A549 (cell line): ENCODE data around the gene TMEM61. TPM values are rescaled to one million over a fixed set of nuclear protein-coding genes. Genes with fewer than 3 reads are reported as not detected.

Experiments used
- ATAC-seq, 2 experiments: fragments of 200-7000 bp in 1 of 2; fragments of >200 bp in 1 of 2; cut with Nextera tagmentation in 1 of 2; cut with Tn5 transposase in 1 of 2; 3 replicates each; pipeline versions ENCODE4 v1.8.0 to v1.9.1; 2018 to 2020; ENCODE audit warnings: mild to moderate bottlenecking in 1 of 2, moderate library complexity in 1 of 2
- CTCF ChIA-PET: fragments of 300-600 bp; sonication (Branson Sonifier 250); formaldehyde crosslinking; extraction: SDS; loops from one replicate; lab custom pipeline; 2021; ENCODE audit warnings: antibody characterized with exemption, inconsistent platforms; lab: Yijun Ruan, JAX
- POLR2A ChIA-PET: fragments of 350-600 bp; formaldehyde crosslinking; extraction: SDS; loops from one replicate; lab custom pipeline; 2021; ENCODE audit warnings: antibody characterized with exemption, inconsistent platforms; lab: Yijun Ruan, JAX
- DNase-seq, 2 experiments: peaks; one replicate each; pipeline versions ENCODE4 v3.0.0 to v3.0.0-alpha.2; 2011 to 2016; ENCODE audit warnings: low read depth in 1 of 2, low spot score in 1 of 2
- FAIRE-seq: peaks from 2 replicates; lab custom pipeline; 2011; peaks lifted over from hg19 to GRCh38; lab: Jason Lieb, UNC
- H3K27ac ChIP-seq, 2 experiments: fragments of >200 bp; sonication (Bioruptor Twin); formaldehyde crosslinking; 3 replicates each; pipeline ENCODE4 v1.5.1; 2016 to 2017
- H3K4me1 ChIP-seq: fragments of >200 bp; sonication (Bioruptor Twin); formaldehyde crosslinking; 3 replicates; pipeline ENCODE4 v1.6.1; 2016
- H3K4me2 ChIP-seq: fragments of >200 bp; sonication (Bioruptor Twin); formaldehyde crosslinking; 3 replicates; pipeline ENCODE4 v1.6.1; 2016
- H3K4me3 ChIP-seq: fragments of >200 bp; sonication (Bioruptor Twin); formaldehyde crosslinking; 3 replicates; pipeline ENCODE4 v1.5.1; 2016
- H3K9me3 ChIP-seq: fragments of >200 bp; sonication (Bioruptor Twin); formaldehyde crosslinking; 3 replicates; pipeline ENCODE4 v1.6.1; 2016
- CBX2 ChIP-seq: fragments of 200-600 bp; sonication (generic); IDR thresholded peaks from 2 replicates; pipeline ENCODE4 v1.6.1; 2016; ENCODE audit warnings: low read depth, mild to moderate bottlenecking, borderline replicate concordance
- CHD2 ChIP-seq: fragments of 150-350 bp; IDR thresholded peaks from 2 replicates; pipeline ENCODE4 v1.6.1; 2014; ENCODE audit warnings: low read length; ENCODE audit not compliant: partially characterized antibody
- EHMT2 ChIP-seq: fragments of 200-600 bp; sonication (generic); IDR thresholded peaks from 2 replicates; pipeline ENCODE4 v1.6.1; 2016; ENCODE audit warnings: antibody characterized with exemption, low read depth, mild to moderate bottlenecking, moderate library complexity
- FOXS1 ChIP-seq: fragments of 250-450 bp; sonication (Bioruptor Pico); IDR thresholded peaks from 2 replicates; pipeline ENCODE4 v1.5.0; 2020; ENCODE audit warnings: mild to moderate bottlenecking, moderate library complexity
- HDAC2 ChIP-seq: fragments of 200-600 bp; sonication (generic); IDR thresholded peaks from 2 replicates; pipeline ENCODE4 v1.6.1; 2016
- HMGXB4 ChIP-seq: fragments of 250-450 bp; sonication (Bioruptor Pico); IDR thresholded peaks from 2 replicates; pipeline ENCODE4 v1.5.0; 2021; ENCODE audit warnings: mild to moderate bottlenecking, moderate library complexity, borderline replicate concordance
- HOXB13 ChIP-seq: fragments of 250-450 bp; sonication (Bioruptor Pico); IDR thresholded peaks from 2 replicates; pipeline ENCODE4 v1.5.0; 2020; ENCODE audit warnings: low read depth, mild to moderate bottlenecking, moderate library complexity
- JUN ChIP-seq, 2 experiments: fragments of >200 bp; sonication (Bioruptor Twin); formaldehyde crosslinking; IDR thresholded peaks; 2 replicates in 1 of 2; 3 replicates in 1 of 2; pipeline ENCODE4 v1.6.1; 2016 to 2017
- JUNB ChIP-seq: fragments of >200 bp; sonication (Bioruptor Twin); formaldehyde crosslinking; IDR thresholded peaks from 2 replicates; pipeline ENCODE4 v1.6.1; 2016
- KDM5A ChIP-seq: fragments of 200-600 bp; sonication (generic); IDR thresholded peaks from 2 replicates; pipeline ENCODE4 v1.6.1; 2016; ENCODE audit warnings: antibody characterized with exemption, mild to moderate bottlenecking
- MAFK ChIP-seq: fragments of 450-650 bp; IDR thresholded peaks from 2 replicates; pipeline ENCODE4 v1.6.1; 2014; ENCODE audit not compliant: partially characterized antibody
- MAZ ChIP-seq: fragments of 150-350 bp; IDR thresholded peaks from 2 replicates; pipeline ENCODE4 v1.6.1; 2014; ENCODE audit warnings: antibody characterized with exemption, low read depth, low read length, borderline replicate concordance
- NFE2L2 ChIP-seq: fragments of 150-350 bp; conservative IDR thresholded peaks from 2 replicates; pipeline ENCODE4 v1.6.1; 2014; ENCODE audit warnings: low read length
- NPAS2 ChIP-seq: fragments of 250-450 bp; sonication (Bioruptor Pico); IDR thresholded peaks from 2 replicates; pipeline ENCODE4 v1.8.0; 2022; ENCODE audit warnings: mild to moderate bottlenecking, moderate library complexity, borderline replicate concordance
- NR3C1 ChIP-seq: fragments of >200 bp; sonication (Bioruptor Twin); formaldehyde crosslinking; IDR thresholded peaks from 3 replicates; pipeline ENCODE4 v1.6.1; 2017
- PHF8 ChIP-seq: fragments of 200-600 bp; sonication (generic); IDR thresholded peaks from 2 replicates; pipeline ENCODE4 v1.6.1; 2016; ENCODE audit warnings: low read depth, mild to moderate bottlenecking, antibody characterized with exemption, moderate library complexity, borderline replicate concordance
- RAD21 ChIP-seq, 2 experiments: fragments of >200 bp in 1 of 2; sonication (Bioruptor Twin) in 1 of 2; formaldehyde crosslinking in 1 of 2; IDR thresholded peaks in 1 of 2; conservative IDR thresholded peaks in 1 of 2; 2 replicates in 1 of 2; 3 replicates in 1 of 2; pipeline ENCODE4 v1.6.1; 2012 to 2018; ENCODE audit warnings: inconsistent platforms in 1 of 2
- RARB ChIP-seq: fragments of 250-450 bp; sonication (Bioruptor Pico); IDR thresholded peaks from 2 replicates; pipeline ENCODE4 v1.8.0; 2021; ENCODE audit warnings: mild to moderate bottlenecking, moderate library complexity
- RCOR1 ChIP-seq: fragments of 150-350 bp; IDR thresholded peaks from 2 replicates; pipeline ENCODE4 v1.6.1; 2014; ENCODE audit warnings: antibody characterized with exemption, low read length, low read depth
- RFX5 ChIP-seq: fragments of 450-650 bp; IDR thresholded peaks from 2 replicates; pipeline ENCODE4 v1.7.1; 2014; ENCODE audit warnings: antibody characterized with exemption, mild to moderate bottlenecking, moderate library complexity
- SREBF2 ChIP-seq: fragments of 450-650 bp; IDR thresholded peaks from 2 replicates; pipeline ENCODE4 v1.6.1; 2014; ENCODE audit warnings: mild to moderate bottlenecking, moderate library complexity
- ZC3H11A ChIP-seq: fragments of 450-650 bp; IDR thresholded peaks from 2 replicates; pipeline ENCODE4 v1.6.1; 2014; ENCODE audit warnings: antibody characterized with exemption, mild to moderate bottlenecking
- ZNF302 ChIP-seq: fragments of 250-450 bp; sonication (Bioruptor Pico); IDR thresholded peaks from 2 replicates; pipeline ENCODE4 v1.9.0; 2021; ENCODE audit warnings: inconsistent platforms, mild to moderate bottlenecking, moderate library complexity
- WGBS: methylation state at CpG from one replicate; pipeline ENCODE4 v1.1.6; 2017; ENCODE audit errors: missing lambda C conversion rate; 5-methylcytosine and 5-hydroxymethylcytosine counted together
- polyA plus RNA-seq, 4 experiments: library from polyadenylated mRNA; depleted of rRNA in 3 of 4; stranded (reverse); fragments of >200 nt; fragmentation: RNase III in 1 of 4; extraction: RNeasy Plus Mini Kit Qiagen cat#74134 plus additional on column Dnase treatment in 1 of 4; gene quantifications; 2 replicates in 3 of 4; 3 replicates in 1 of 4; pipeline ENCODE4 v1.2.3, GENCODE V29; 2011 to 2017
- TF ChIP-seq, protein P1 (sequence below): fragments of >200 bp; sonication (Bioruptor Twin); formaldehyde crosslinking; IDR thresholded peaks from 3 replicates; pipeline ENCODE4 v1.6.1; 2016
- TF ChIP-seq, protein P2 (sequence below): IDR thresholded peaks from 2 replicates; pipeline ENCODE4 v1.6.1; 2012

Gene TMEM61
- polyA plus RNA-seq, 2 of the 4 experiments (the other 2 are of a cell fraction) = 0.06 to 0.10 TPM

- DNase-seq (no peak), ATAC-seq (no peak)
- 84% methylated on average over 4 of the region's 5 CpGs for WGBS
- TF ChIP-seq JUNB (no peak), KDM5A (no peak), HMGXB4 (no peak), NFE2L2 (no peak), SREBF2 (no peak), MAFK (no peak), RAD21 (conservative IDR thresholded peaks at IDR 0.05 in 1 of 2, IDR thresholded peaks at IDR 0.05 in 1 of 2) (no peak), HOXB13 (no peak)
- TF ChIP-seq, protein P1, sequence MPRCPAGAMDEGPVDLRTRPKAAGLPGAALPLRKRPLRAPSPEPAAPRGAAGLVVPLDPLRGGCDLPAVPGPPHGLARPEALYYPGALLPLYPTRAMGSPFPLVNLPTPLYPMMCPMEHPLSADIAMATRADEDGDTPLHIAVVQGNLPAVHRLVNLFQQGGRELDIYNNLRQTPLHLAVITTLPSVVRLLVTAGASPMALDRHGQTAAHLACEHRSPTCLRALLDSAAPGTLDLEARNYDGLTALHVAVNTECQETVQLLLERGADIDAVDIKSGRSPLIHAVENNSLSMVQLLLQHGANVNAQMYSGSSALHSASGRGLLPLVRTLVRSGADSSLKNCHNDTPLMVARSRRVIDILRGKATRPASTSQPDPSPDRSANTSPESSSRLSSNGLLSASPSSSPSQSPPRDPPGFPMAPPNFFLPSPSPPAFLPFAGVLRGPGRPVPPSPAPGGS = no peak
- TF ChIP-seq, all 56 proteins: peak for 0
- ChIA-PET POLR2A (no interaction called here), CTCF (interaction anchor here (1.0 to 3.8 kb wide), 5 partner anchors 8 to 32 kb away, joined by 3 to 19 read pairs (median 10); no protein-coding TSS in a partner anchor)
- Histone ChIP-seq H3K4me3 (no peak overlapping the region), H3K4me1 (peaks cover 11% of the 10 kb centered on the region; the same call in 2 of the 3 replicates), H3K27ac (no peak overlapping the region), H3K9me3 (no peaks in the 10 kb centered on the region), H3K4me2 (no peak overlapping the region)
- no peak for FAIRE-seq
These were observed 2.7 kb upstream of the TMEM61 start for GRCh38 chr1:54977533-54978297.

- ChIA-PET CTCF (interaction anchor here (0.8 to 3.8 kb wide), 7 partner anchors 10 to 33 kb away, joined by 3 to 19 read pairs (median 7); no protein-coding TSS in a partner anchor), POLR2A (no interaction called here)
- no peak overlapping the region for H3K4me2 ChIP-seq
- ATAC-seq = no peak
- H3K4me1 ChIP-seq = 0 out of 3 replicates have a peak, but pooled peaks cover 2% of the 10 kb centered on the region
- H3K27ac ChIP-seq = no peak overlapping the region
- no peaks in the 10 kb centered on the region for H3K9me3 ChIP-seq
- 83% methylated on average over 8 of the region's 9 CpGs for WGBS
- H3K4me3 ChIP-seq = no peak overlapping the region
- TF ChIP-seq EHMT2 (no peak), NR3C1 (no peak), RFX5 (no peak), HDAC2 (no peak), ZNF302 (CRISPR knock-in tag) (no peak), MAZ (no peak), NFE2L2 (no peak), PHF8 (no peak), HOXB13 (no peak), RARB (CRISPR knock-in tag) (no peak), CHD2 (no peak), JUN (IDR thresholded peaks at IDR 0.05) (no peak), FOXS1 (CRISPR knock-in tag) (no peak), RCOR1 (no peak), CBX2 (no peak), KDM5A (no peak), ZC3H11A (no peak), NPAS2 (CRISPR knock-in tag) (no peak)
- TF ChIP-seq, protein P1 = no peak
- TF ChIP-seq, protein P2, sequence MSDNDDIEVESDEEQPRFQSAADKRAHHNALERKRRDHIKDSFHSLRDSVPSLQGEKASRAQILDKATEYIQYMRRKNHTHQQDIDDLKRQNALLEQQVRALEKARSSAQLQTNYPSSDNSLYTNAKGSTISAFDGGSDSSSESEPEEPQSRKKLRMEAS = no peak
- DNase-seq = no peak
- FAIRE-seq = no peak
These were observed 1.7 kb upstream of the TMEM61 start for GRCh38 chr1:54978528-54979326.
